B cell (primary cell): ENCODE data around the gene WASF1. TPM values are rescaled to one million over a fixed set of nuclear protein-coding genes. Genes with fewer than 3 reads are reported as not detected.

Experiments
- ATAC-seq: fragments of 200-7000 bp; cut with Tn5 transposase; one replicate; pipeline ENCODE4 v1.10.0; 2021; ENCODE audit warnings: low read depth, mild to moderate bottlenecking, moderate number of reproducible peaks, moderate library complexity
- CTCF ChIA-PET: fragments of 350-600 bp; sonication (Branson Sonifier 250); formaldehyde crosslinking; loops from one replicate; lab custom pipeline; 2021; ENCODE audit warnings: antibody characterized with exemption, inconsistent platforms; lab: Charles Lee
- POLR2A ChIA-PET: fragments of 350-600 bp; sonication (Branson Sonifier 250); formaldehyde crosslinking; loops from one replicate; lab custom pipeline; 2021; ENCODE audit warnings: antibody characterized with exemption; lab: Charles Lee
- DNase-seq: peaks from one replicate; pipeline ENCODE4 v3.0.0; 2013
- H2AFZ ChIP-seq: 2 replicates; pipeline ENCODE4 v1.6.1; 2012; ENCODE audit warnings: mild to moderate bottlenecking, low read depth, low read length; ENCODE audit not compliant: insufficient read depth, poor library complexity, severe bottlenecking
- H3K27ac ChIP-seq, 2 donors: 1 replicate in 1 of 2; 2 replicates in 1 of 2; pipeline ENCODE4 v1.5.1; 2012 to 2013; ENCODE audit warnings: low read length in 2 of 2, mild to moderate bottlenecking in 2 of 2, moderate library complexity in 1 of 2
- H3K27me3 ChIP-seq, 4 experiments: fragments of 200-600 bp in 1 of 4; sonication (generic) in 1 of 4; replicated peaks in 1 of 4; 1 replicate in 2 of 4; 2 replicates in 2 of 4; pipeline versions ENCODE4 v1.6.1 to v1.7.0; 2013 to 2016; ENCODE audit warnings: low read length in 3 of 4, mild to moderate bottlenecking in 2 of 4, mixed read lengths in 1 of 4, moderate library complexity in 1 of 4; ENCODE audit not compliant: insufficient read depth in 4 of 4, control insufficient read depth in 3 of 4; ENCODE audit errors: control extremely low read depth in 1 of 4
- H3K36me3 ChIP-seq, 2 experiments: replicated peaks in 1 of 2; 1 replicate in 1 of 2; 2 replicates in 1 of 2; pipeline versions ENCODE4 v1.6.1 to v1.7.1; 2013; ENCODE audit warnings: low read length in 1 of 2; ENCODE audit not compliant: insufficient read depth in 2 of 2, control insufficient read depth in 1 of 2; ENCODE audit errors: control extremely low read depth in 1 of 2, extremely low read depth in 1 of 2
- H3K4me1 ChIP-seq, 2 donors: fragments of 200-600 bp in 1 of 2; sonication (generic) in 1 of 2; 1 replicate in 1 of 2; 2 replicates in 1 of 2; pipeline versions ENCODE4 v1.5.1 to v1.6.1; 2013 to 2017; ENCODE audit warnings: low read length in 2 of 2; ENCODE audit not compliant: control insufficient read depth in 2 of 2, insufficient read depth in 2 of 2
- H3K4me2 ChIP-seq: replicated peaks from 2 replicates; pipeline ENCODE3; 2012; ENCODE audit warnings: mild to moderate bottlenecking, low read depth, low read length; ENCODE audit not compliant: poor library complexity, severe bottlenecking
- H3K4me3 ChIP-seq, 5 experiments: fragments of 200-600 bp in 1 of 5; sonication (generic) in 1 of 5; 1 replicate in 3 of 5; 2 replicates in 2 of 5; pipeline versions ENCODE4 v1.5.1 to v1.7.0; 2011 to 2016; ENCODE audit warnings: low read length in 4 of 5, mild to moderate bottlenecking in 4 of 5, low read depth in 2 of 5, control low read depth in 1 of 5, moderate library complexity in 1 of 5; ENCODE audit not compliant: insufficient read depth in 1 of 5; ENCODE audit errors: control extremely low read depth in 1 of 5, extremely low read depth in 1 of 5
- H3K79me2 ChIP-seq: fragments of 200-600 bp; sonication (generic); one replicate; pipeline ENCODE4 v1.6.0; 2016; ENCODE audit warnings: low read length; ENCODE audit not compliant: control insufficient read depth, insufficient read depth
- H3K9ac ChIP-seq: fragments of 200-600 bp; sonication (generic); 2 replicates; pipeline ENCODE4 v1.6.1; 2017; ENCODE audit warnings: mild to moderate bottlenecking, low read length, moderate library complexity
- H3K9me3 ChIP-seq, 3 donors: one replicate each; pipeline versions ENCODE4 v1.6.1 to v1.7.1; 2013; ENCODE audit warnings: low read length in 2 of 3; ENCODE audit not compliant: control insufficient read depth in 2 of 3, insufficient read depth in 1 of 3; ENCODE audit errors: control extremely low read depth in 1 of 3
- H4K20me1 ChIP-seq: 2 replicates; pipeline ENCODE4 v1.6.0; 2012; ENCODE audit warnings: mild to moderate bottlenecking, low read length; ENCODE audit not compliant: insufficient read depth, control insufficient read depth, poor library complexity, severe bottlenecking
- H3K27ac Mint-ChIP-seq: one replicate; pipeline ENCODE4 v1.8.0; 2021; ENCODE audit warnings: mixed read lengths
- H3K27me3 Mint-ChIP-seq: one replicate; pipeline ENCODE4 v1.8.0; 2021; ENCODE audit warnings: mixed read lengths
- H3K4me1 Mint-ChIP-seq: one replicate; pipeline ENCODE4 v1.8.0; 2021; ENCODE audit warnings: mixed read lengths
- H3K4me3 Mint-ChIP-seq: one replicate; pipeline ENCODE4 v1.8.0; 2021; ENCODE audit warnings: mixed read lengths
- H3K9me3 Mint-ChIP-seq: one replicate; pipeline ENCODE4 v1.8.0; 2022; ENCODE audit warnings: mixed read lengths; ENCODE audit not compliant: insufficient read depth
- CTCF ChIP-seq: fragments of 200-600 bp; IDR thresholded peaks from one replicate; pipeline ENCODE4 v1.8.0; 2022; ENCODE audit warnings: antibody characterized with exemption, mild to moderate bottlenecking
- EZH2 ChIP-seq: IDR thresholded peaks from 2 replicates; pipeline ENCODE4 v1.6.1; 2012; ENCODE audit warnings: borderline replicate concordance, low read depth, mild to moderate bottlenecking, moderate library complexity, low read length; ENCODE audit not compliant: insufficient read depth, poor library complexity, severe bottlenecking
- WGBS: methylation state at CpG from one replicate; pipeline ENCODE4 v1.1.5; 2013; ENCODE audit warnings: missing lambda C conversion rate; ENCODE audit not compliant: insufficient coverage; 5-methylcytosine and 5-hydroxymethylcytosine counted together
- intact Hi-C: fragments of 100-400 bp; cut with micrococcal nuclease; formaldehyde crosslinking; loops from one replicate; pipeline ENCODE4 v1.10.0; 2022
- polyA plus RNA-seq: library from polyadenylated mRNA; depleted of rRNA; stranded (reverse); fragments of >200 nt; gene quantifications from 2 replicates; pipeline ENCODE4 v1.2.3, GENCODE V29; 2012
- total RNA-seq, 2 donors: library from RNA; stranded (reverse); fragments of 120-200 nt in 1 of 2; gene quantifications; 1 replicate in 1 of 2; 2 replicates in 1 of 2; pipeline versions ENCODE4 v1.2.3 to v1.2.4, GENCODE V29; 2013 to 2022

The WASF1 gene
- total and polyA plus RNA-seq, 2 donors (not counting 1 experiment from before 2014, with no cell fraction given) = 8.6 to 10.8 TPM

DNA sequence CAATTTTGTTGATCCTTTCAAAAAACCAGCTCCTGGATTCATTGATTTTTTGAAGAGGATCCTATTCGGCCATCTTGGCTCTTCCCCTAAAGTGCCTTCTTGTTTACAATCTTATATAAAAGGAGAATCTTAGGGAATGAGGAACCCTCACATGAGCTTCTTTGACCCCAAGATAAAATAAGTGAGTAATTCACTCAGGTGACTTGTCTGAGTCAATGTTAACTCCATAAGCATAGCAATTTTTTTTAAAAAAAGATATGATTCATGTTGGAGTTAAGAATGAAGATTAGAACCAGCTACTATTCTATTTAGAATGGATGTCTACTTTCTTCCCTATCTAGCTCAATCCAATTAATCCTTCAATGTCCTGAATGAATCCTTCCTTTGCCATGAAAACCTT, 21.0 kb downstream of the WASF1 start:
- peaks cover 0 to 3% of the 10 kb centered on the region in 2 experiments for H3K36me3 ChIP-seq

DNA sequence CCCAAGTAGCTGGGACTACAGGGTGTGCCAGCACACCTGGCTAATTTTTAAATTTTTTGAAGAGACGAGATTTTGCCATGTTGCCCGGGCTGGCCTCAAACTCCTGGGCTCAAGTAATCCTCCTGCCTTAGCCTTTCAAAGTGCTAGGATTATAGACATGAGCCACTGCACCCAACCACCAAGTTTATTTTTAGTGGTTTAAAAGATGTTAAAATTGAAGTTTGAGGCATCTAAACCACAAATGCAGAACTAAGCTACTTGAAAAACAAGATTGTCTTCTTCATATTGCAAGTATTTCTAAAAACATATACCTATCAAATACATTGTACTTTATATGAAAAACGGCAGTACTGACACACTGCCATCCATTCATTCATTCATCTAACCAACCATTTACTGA, 31.6 kb downstream of the WASF1 start:
- Mint-ChIP-seq H3K4me1 (peaks cover 29% of the 10 kb centered on the region), H3K4me3 (peak overlapping the region; percentile 5), H3K27me3 (no peaks in the 10 kb centered on the region), H3K27ac (peak overlapping the region; percentile 23), H3K9me3 (no peaks in the 10 kb centered on the region)
- Histone ChIP-seq H3K9ac (peak overlapping the region; percentile 22), H3K79me2 (no peaks in the 10 kb centered on the region), H3K4me2 (peak overlapping the region; percentile 61), H3K4me1 (peaks cover 17 to 35% of the 10 kb centered on the region in 2 donors), H3K27ac (peak overlapping the region; percentile 30 to 61), H4K20me1 (no peaks in the 10 kb centered on the region), H2AFZ (peak overlapping the region; percentile 7), H3K36me3 (no peaks in the 10 kb centered on the region), H3K9me3 (no peaks in the 10 kb centered on the region), H3K27me3 (no peaks in the 10 kb centered on the region), H3K4me3 (peak overlapping the region in 1 of 5 experiments; percentile 30)
- intact Hi-C loops = no loop called here
- WGBS = 20% methylated on average over 1 of the region's 3 CpGs
- peak; percentile 8 for DNase-seq
- POLR2A ChIA-PET = no interaction called here
- CTCF ChIA-PET = no interaction called here
- no peak for TF ChIP-seq CTCF
- no peak for TF ChIP-seq EZH2
- ATAC-seq = no peak

More for the DNA sequence above, 21.0 kb downstream of the WASF1 start:
- Mint-ChIP-seq H3K4me3 (no peak overlapping the region), H3K4me1 (peaks cover 9% of the 10 kb centered on the region), H3K9me3 (no peaks in the 10 kb centered on the region), H3K27me3 (peaks cover 3% of the 10 kb centered on the region), H3K27ac (no peak overlapping the region)
- no peak for TF ChIP-seq CTCF
- no peak for TF ChIP-seq EZH2
- H3K27me3 ChIP-seq = no peaks in the 10 kb centered on the region
- H3K27ac ChIP-seq = no peak overlapping the region
- H3K4me1 ChIP-seq = peaks cover under 1 to 8% of the 10 kb centered on the region in 2 donors
- no peak overlapping the region for H2AFZ ChIP-seq
- CTCF ChIA-PET = interaction anchor here (1.1 to 1.3 kb wide), 2 partner anchors 12 to 119 kb away, joined by 3 to 4 read pairs; no protein-coding TSS in a partner anchor
- H3K4me2 ChIP-seq = no peak overlapping the region
- no peaks in the 10 kb centered on the region for H3K9me3 ChIP-seq
- H3K79me2 ChIP-seq = peaks cover 8% of the 10 kb centered on the region
- no peak overlapping the region for H3K9ac ChIP-seq
- ATAC-seq = no peak
- POLR2A ChIA-PET = no interaction called here
- intact Hi-C loops = no loop called here
- no CpG with 5 or more reads among the region's 1 CpG for WGBS
- no peak overlapping the region for H3K4me3 ChIP-seq
- H4K20me1 ChIP-seq = no peaks in the 10 kb centered on the region
- no peak for DNase-seq
